ENCODE results near the gene ACD.
A peak's percentile ranks its signal among the peaks of the same experiment; 100 is the strongest.

Gene ACD

DNA sequence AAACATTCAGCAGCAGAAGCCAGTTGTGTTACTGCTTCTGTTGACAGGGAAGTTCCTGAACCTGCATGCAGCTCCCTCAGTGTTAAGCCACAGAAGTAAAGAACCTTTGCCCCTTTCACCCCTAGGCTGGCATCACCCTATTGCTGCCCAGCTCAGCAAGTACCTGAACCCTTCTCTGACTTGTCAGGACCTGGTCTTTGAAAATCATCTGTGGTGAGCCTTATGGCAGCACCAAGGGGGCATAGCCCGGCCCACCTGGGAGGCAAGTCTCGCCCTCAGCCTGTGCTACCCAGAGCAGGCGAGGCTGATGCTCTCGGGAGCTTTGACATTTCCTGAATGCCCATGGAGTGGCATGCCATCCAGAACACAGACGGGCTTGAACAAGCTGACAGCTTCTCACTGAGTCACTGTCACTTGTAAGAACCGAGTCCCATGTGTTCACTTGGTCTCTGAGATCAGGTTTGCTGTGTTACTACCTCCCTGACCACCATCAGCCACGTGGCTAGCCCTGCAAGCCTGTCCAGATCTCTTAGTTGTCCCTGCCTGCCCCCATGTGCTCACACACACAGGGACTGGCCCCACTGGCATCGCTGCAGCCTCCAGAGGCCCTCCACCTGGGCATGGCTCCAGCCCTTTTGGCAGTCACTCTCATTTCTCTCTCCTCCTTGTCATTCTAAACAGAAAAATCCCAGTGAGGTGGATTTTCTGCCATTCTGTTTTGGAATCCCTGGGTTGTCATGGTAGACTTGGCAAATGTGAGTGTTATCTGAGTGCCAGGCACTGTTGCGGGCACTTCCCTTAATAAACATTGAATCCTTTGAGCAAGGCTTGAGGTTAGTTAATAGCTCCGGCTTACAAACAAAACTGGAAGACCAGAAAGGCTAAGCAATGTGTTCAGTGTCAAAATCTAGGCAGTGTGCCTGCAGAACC, 18.0 kb downstream of the ACD start:
- peak; percentile 70 for ATAC-seq
- no peak for TF ChIP-seq TCF4 (CRISPR knock-in tag; IDR thresholded peaks at IDR 0.05; ENCODE audit: borderline replicate concordance)
- TF ChIP-seq BACH2 (CRISPR knock-in tag; IDR thresholded peaks at IDR 0.05; ENCODE audit: borderline replicate concordance), result no peak
- TF ChIP-seq, protein P1, sequence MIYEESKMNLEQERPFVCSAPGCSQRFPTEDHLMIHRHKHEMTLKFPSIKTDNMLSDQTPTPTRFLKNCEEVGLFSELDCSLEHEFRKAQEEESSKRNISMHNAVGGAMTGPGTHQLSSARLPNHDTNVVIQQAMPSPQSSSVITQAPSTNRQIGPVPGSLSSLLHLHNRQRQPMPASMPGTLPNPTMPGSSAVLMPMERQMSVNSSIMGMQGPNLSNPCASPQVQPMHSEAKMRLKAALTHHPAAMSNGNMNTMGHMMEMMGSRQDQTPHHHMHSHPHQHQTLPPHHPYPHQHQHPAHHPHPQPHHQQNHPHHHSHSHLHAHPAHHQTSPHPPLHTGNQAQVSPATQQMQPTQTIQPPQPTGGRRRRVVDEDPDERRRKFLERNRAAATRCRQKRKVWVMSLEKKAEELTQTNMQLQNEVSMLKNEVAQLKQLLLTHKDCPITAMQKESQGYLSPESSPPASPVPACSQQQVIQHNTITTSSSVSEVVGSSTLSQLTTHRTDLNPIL (CRISPR knock-in tag; IDR thresholded peaks at IDR 0.05; ENCODE audit: low read depth), result no peak
- TF ChIP-seq ZNF8 (CRISPR knock-in tag; IDR thresholded peaks at IDR 0.05), result no peak
- TF ChIP-seq, protein P2, sequence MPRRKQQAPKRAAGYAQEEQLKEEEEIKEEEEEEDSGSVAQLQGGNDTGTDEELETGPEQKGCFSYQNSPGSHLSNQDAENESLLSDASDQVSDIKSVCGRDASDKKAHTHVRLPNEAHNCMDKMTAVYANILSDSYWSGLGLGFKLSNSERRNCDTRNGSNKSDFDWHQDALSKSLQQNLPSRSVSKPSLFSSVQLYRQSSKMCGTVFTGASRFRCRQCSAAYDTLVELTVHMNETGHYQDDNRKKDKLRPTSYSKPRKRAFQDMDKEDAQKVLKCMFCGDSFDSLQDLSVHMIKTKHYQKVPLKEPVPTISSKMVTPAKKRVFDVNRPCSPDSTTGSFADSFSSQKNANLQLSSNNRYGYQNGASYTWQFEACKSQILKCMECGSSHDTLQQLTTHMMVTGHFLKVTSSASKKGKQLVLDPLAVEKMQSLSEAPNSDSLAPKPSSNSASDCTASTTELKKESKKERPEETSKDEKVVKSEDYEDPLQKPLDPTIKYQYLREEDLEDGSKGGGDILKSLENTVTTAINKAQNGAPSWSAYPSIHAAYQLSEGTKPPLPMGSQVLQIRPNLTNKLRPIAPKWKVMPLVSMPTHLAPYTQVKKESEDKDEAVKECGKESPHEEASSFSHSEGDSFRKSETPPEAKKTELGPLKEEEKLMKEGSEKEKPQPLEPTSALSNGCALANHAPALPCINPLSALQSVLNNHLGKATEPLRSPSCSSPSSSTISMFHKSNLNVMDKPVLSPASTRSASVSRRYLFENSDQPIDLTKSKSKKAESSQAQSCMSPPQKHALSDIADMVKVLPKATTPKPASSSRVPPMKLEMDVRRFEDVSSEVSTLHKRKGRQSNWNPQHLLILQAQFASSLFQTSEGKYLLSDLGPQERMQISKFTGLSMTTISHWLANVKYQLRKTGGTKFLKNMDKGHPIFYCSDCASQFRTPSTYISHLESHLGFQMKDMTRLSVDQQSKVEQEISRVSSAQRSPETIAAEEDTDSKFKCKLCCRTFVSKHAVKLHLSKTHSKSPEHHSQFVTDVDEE (CRISPR knock-in tag; IDR thresholded peaks at IDR 0.05), result no peak
- no peak; the same call in 1 of the 2 replicates for TF ChIP-seq ISL1 (CRISPR knock-in tag; IDR thresholded peaks at IDR 0.05)
- TF ChIP-seq ESRRG (CRISPR knock-in tag; IDR thresholded peaks at IDR 0.05), result no peak
- TF ChIP-seq ZFP3 (CRISPR knock-in tag; IDR thresholded peaks at IDR 0.05), result no peak
- TF ChIP-seq GLIS3 (CRISPR knock-in tag; IDR thresholded peaks at IDR 0.05), result no peak
- TF ChIP-seq TOX (CRISPR knock-in tag; IDR thresholded peaks at IDR 0.05; ENCODE audit: borderline replicate concordance), result no peak
- TF ChIP-seq, protein P3, sequence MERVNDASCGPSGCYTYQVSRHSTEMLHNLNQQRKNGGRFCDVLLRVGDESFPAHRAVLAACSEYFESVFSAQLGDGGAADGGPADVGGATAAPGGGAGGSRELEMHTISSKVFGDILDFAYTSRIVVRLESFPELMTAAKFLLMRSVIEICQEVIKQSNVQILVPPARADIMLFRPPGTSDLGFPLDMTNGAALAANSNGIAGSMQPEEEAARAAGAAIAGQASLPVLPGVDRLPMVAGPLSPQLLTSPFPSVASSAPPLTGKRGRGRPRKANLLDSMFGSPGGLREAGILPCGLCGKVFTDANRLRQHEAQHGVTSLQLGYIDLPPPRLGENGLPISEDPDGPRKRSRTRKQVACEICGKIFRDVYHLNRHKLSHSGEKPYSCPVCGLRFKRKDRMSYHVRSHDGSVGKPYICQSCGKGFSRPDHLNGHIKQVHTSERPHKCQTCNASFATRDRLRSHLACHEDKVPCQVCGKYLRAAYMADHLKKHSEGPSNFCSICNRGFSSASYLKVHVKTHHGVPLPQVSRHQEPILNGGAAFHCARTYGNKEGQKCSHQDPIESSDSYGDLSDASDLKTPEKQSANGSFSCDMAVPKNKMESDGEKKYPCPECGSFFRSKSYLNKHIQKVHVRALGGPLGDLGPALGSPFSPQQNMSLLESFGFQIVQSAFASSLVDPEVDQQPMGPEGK (CRISPR knock-in tag; IDR thresholded peaks at IDR 0.05; ENCODE audit: borderline replicate concordance), result no peak
- no peak for TF ChIP-seq SNAI2 (CRISPR knock-in tag; IDR thresholded peaks at IDR 0.05)
- no peak for TF ChIP-seq RARB (CRISPR knock-in tag; IDR thresholded peaks at IDR 0.05)
- TF ChIP-seq ZFP30 (CRISPR knock-in tag; IDR thresholded peaks at IDR 0.05), result no peak
- TF ChIP-seq ARNTL (CRISPR knock-in tag; IDR thresholded peaks at IDR 0.05; ENCODE audit: borderline replicate concordance, low read depth), result no peak
- TF ChIP-seq OSR1 (CRISPR knock-in tag; IDR thresholded peaks at IDR 0.05), result no peak
- TF ChIP-seq, protein P4, sequence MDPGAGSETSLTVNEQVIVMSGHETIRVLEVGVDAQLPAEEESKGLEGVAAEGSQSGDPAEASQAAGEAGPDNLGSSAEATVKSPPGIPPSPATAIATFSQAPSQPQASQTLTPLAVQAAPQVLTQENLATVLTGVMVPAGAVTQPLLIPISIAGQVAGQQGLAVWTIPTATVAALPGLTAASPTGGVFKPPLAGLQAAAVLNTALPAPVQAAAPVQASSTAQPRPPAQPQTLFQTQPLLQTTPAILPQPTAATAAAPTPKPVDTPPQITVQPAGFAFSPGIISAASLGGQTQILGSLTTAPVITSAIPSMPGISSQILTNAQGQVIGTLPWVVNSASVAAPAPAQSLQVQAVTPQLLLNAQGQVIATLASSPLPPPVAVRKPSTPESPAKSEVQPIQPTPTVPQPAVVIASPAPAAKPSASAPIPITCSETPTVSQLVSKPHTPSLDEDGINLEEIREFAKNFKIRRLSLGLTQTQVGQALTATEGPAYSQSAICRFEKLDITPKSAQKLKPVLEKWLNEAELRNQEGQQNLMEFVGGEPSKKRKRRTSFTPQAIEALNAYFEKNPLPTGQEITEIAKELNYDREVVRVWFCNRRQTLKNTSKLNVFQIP (CRISPR knock-in tag; IDR thresholded peaks at IDR 0.05; ENCODE audit: borderline replicate concordance, low read depth), result no peak
- TF ChIP-seq CSDC2 (CRISPR knock-in tag; IDR thresholded peaks at IDR 0.05), result no peak

DNA sequence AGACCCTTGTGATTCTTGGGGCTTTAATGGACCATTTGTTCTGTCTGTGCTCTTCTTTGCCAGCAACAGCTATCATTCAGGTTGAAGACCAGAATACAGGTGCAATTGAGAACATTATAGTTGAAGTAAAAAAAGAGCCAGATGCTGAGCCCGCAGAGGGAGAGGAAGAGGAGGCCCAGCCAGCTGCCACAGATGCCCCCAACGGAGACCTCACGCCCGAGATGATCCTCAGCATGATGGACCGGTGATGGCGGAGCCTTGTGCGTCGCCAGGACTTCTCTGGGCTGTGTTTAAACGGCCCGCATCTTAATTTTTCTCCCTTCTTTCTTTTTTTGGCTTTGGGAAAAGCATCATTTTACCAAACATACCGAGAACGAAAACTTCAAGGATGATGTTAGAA, 22.4 kb downstream of the ACD start:
- no peak for ATAC-seq
- TF ChIP-seq GLIS3 (CRISPR knock-in tag; IDR thresholded peaks at IDR 0.05), result no peak
- TF ChIP-seq ZNF8 (CRISPR knock-in tag; IDR thresholded peaks at IDR 0.05), result no peak
- TF ChIP-seq BACH2 (CRISPR knock-in tag; IDR thresholded peaks at IDR 0.05; ENCODE audit: borderline replicate concordance), result no peak
- no peak for TF ChIP-seq OSR1 (CRISPR knock-in tag; IDR thresholded peaks at IDR 0.05)
- no peak for TF ChIP-seq ZFP3 (CRISPR knock-in tag; IDR thresholded peaks at IDR 0.05)
- TF ChIP-seq ISL1 (CRISPR knock-in tag; IDR thresholded peaks at IDR 0.05), result no peak
- TF ChIP-seq, protein P3 (CRISPR knock-in tag; IDR thresholded peaks at IDR 0.05; ENCODE audit: borderline replicate concordance), result no peak
- TF ChIP-seq SNAI2 (CRISPR knock-in tag; IDR thresholded peaks at IDR 0.05), result no peak
- TF ChIP-seq, protein P2 (CRISPR knock-in tag; IDR thresholded peaks at IDR 0.05), result no peak
- TF ChIP-seq, protein P1 (CRISPR knock-in tag; IDR thresholded peaks at IDR 0.05; ENCODE audit: low read depth), result no peak
- TF ChIP-seq, protein P5, sequence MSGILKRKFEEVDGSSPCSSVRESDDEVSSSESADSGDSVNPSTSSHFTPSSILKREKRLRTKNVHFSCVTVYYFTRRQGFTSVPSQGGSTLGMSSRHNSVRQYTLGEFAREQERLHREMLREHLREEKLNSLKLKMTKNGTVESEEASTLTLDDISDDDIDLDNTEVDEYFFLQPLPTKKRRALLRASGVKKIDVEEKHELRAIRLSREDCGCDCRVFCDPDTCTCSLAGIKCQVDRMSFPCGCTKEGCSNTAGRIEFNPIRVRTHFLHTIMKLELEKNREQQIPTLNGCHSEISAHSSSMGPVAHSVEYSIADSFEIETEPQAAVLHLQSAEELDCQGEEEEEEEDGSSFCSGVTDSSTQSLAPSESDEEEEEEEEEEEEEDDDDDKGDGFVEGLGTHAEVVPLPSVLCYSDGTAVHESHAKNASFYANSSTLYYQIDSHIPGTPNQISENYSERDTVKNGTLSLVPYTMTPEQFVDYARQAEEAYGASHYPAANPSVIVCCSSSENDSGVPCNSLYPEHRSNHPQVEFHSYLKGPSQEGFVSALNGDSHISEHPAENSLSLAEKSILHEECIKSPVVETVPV (CRISPR knock-in tag; IDR thresholded peaks at IDR 0.05), result no peak
- no peak for TF ChIP-seq ZNF565 (CRISPR knock-in tag; conservative IDR thresholded peaks at IDR 0.05; ENCODE audit: low read depth)
- TF ChIP-seq ZC3H10 (CRISPR knock-in tag; IDR thresholded peaks at IDR 0.05), result no peak
- no peak for TF ChIP-seq ESRRG (CRISPR knock-in tag; IDR thresholded peaks at IDR 0.05)
- no peak for TF ChIP-seq ZFP30 (CRISPR knock-in tag; IDR thresholded peaks at IDR 0.05)
- TF ChIP-seq CSDC2 (CRISPR knock-in tag; IDR thresholded peaks at IDR 0.05), result no peak
